HG03460 (cell line): ENCODE results near the gene TAS2R30.

Experiments used
- ATAC-seq: cut with Tn5 transposase; IDR thresholded peaks from one replicate; pipeline ENCODE4 v1.9.1; 2021; ENCODE audit not compliant: unreplicated experiment

TAS2R30 gene, protein sequence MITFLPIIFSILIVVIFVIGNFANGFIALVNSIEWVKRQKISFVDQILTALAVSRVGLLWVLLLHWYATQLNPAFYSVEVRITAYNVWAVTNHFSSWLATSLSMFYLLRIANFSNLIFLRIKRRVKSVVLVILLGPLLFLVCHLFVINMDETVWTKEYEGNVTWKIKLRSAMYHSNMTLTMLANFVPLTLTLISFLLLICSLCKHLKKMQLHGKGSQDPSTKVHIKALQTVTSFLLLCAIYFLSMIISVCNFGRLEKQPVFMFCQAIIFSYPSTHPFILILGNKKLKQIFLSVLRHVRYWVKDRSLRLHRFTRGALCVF

DNA sequence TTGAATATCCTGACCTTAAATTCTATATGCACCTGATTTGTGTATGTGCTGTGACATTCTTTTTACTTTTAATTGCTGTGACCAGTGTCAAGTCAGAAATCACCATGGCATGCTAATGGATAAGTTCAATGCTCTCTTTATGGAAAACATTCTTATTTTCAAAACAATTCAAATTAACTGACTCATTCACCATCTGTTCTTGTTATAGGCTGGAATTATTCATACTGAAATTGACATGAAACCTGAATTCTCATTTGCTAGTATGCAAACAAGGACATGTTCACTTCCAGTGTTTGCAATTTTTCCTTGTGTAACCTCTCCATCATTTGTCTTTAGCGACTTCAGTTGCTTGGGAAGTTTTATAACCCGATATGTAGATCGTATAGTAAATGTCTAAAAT is at the start of gene TAS2R30:
TAS2R30 (minus strand) TSS at position 340 of the 400 bp plus-strand sequence. CDS start 400 bp downstream, outside the sequence.
- ATAC-seq: no peak

GRCh38 chr12:11183011-11183410 is 48.6 kb upstream of the TAS2R30 start:
- no peak for ATAC-seq

DNA sequence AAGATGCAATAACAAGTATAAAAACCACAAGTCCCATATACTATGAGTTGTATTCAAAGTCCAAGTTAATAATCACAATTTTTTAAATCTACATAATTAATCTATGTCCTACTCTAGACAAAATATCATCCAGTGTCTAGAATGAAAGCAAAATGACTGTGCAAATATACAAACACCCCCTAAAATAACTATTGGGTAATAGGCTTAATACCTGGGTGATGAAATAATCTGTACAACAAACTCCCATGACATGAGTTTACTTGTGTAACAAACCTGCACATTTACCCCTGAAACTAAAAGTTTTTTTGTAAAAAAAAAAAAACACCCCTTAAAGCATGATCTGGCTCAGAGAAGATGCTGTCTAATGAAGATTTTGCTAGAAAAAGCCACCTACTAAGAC is 48.1 kb upstream of the TAS2R30 start:
- no peak for ATAC-seq

DNA sequence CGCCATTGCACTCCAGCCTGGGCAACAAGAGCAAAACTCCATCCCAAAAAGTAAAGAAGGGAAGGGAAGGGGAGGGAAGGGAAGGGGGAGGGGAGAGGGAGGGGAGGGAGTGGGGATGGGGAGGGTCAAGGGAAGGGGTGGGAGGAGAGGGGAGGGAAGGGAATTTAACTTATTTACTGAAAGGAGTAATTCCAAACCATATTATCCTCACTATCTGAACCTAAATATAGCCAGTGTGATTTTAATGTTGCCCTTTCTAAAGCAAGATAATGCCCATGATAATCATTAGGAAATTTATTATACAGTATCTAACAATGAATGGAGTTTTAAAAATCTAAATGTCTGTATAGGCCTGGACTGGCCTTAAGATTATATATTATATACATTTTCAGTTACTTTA is 43.8 kb upstream of the TAS2R30 start:
- no peak for ATAC-seq

GRCh38 chr12:11174022-11174421 is 39.6 kb upstream of the TAS2R30 start:
- no peak for ATAC-seq

DNA sequence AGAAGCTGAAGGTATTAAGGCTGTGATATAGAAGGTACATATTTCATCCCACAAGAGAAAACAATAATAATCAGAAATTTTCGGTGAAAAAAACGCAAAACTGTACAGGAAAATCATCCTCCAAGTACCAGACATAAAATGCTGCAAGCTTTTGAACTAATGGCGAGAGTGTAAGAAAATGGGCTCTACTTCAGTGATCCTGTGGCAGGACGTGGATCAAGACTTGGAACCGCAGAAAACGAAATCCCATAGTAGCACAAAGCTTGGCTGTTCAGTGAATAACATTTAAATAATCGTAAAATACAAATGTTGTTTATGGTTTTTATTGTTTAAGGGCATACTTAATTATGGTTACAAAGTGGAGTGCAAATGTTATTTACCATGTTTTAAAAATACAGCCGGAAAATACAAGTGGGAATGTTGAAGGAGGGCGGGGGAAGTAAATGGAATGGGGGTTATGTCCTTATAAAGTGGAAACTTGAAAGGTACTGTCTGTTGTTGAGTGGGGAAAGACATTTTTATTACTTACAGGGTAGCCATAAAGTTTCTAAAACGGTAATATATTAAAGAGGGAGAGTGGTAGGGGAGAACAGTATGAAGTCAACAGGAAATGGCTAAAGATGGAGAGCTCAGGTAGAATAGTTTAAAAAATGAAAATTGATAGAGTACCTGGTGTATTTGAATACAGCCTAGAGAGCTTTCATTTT is 37.7 kb upstream of the TAS2R30 start:
- no peak for ATAC-seq

GRCh38 chr12:11171145-11171968 is 36.9 kb upstream of the TAS2R30 start, which contains the start of gene SMIM10L1:
Gene SMIM10L1, plus strand, starts transcription at chr12:11171194. Its CDS starts 163 bp downstream, at chr12:11171357.
- peak; percentile 95 for ATAC-seq

DNA sequence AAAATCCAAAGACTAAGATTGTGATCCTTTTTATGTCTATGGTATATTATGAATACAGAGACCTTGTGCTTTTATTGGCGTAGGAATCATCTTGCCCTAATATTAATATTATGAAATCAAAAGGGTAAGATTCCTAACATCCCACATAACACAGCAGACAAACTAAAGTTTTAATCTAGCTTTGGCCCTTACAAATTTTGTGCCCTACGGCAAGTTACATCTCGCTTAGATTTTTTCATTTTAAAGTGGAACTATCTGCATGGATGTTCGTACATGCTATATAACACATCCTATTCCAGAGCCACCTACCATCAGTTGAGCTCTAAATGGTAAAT is 36.3 kb upstream of the TAS2R30 start:
- no peak for ATAC-seq

DNA sequence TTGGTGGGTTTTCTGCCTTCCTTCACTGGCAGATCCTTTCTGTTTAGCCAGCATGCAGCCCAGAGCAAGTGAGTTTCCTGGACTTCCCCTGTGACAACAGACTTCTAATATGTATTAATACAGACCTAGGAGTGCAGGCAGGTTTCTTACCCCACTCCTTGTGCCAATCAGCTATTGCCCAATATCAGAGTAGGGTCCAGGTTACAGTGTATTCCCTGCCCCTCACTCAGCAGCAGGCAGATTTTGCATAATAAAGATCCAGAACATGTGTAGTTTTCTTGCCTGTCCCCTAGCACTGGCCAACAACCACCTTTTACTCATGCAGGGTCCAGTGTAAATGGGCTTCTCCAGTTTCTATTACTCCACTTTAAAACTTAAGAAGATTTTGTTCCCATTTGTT is 31.9 kb upstream of the TAS2R30 start:
- ATAC-seq: no peak

DNA sequence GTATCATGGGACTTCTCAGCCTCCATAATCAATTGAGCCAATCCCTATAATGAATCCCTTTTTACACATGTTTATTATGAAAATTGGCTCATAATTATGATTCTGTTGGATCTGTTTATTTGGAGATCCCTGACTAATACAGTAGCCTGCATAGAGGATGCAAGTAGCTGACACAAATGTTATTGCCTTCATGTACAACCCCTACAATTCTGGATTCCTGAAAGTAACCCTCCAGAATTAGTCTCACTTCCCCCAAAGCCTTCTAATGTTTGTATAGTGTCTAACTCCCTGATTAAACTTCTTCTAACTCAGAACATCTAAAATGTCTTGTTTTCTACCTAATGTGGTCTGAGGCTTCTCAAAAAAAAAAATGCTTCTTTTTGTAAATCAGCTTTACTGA is 29.9 kb upstream of the TAS2R30 start:
- ATAC-seq: no peak

DNA sequence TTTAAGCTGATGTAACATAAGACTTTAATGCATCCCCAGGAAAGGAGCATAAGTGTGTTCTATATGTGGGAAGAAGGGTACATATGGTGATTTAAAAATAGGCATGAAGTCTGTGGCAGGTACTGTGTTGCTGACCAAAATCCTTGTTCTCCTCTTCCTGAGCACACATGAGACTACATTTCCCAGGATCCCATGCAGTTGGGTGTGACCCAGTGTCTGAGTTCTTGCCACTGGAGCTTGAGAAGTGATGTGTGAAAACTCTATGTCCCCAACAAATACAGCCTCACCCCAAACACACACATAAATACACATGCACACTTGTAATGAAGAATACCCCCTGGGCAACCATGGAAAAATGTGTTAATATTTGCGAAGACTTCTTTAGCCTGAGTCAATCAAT is 28.1 kb upstream of the TAS2R30 start:
- no peak for ATAC-seq

DNA sequence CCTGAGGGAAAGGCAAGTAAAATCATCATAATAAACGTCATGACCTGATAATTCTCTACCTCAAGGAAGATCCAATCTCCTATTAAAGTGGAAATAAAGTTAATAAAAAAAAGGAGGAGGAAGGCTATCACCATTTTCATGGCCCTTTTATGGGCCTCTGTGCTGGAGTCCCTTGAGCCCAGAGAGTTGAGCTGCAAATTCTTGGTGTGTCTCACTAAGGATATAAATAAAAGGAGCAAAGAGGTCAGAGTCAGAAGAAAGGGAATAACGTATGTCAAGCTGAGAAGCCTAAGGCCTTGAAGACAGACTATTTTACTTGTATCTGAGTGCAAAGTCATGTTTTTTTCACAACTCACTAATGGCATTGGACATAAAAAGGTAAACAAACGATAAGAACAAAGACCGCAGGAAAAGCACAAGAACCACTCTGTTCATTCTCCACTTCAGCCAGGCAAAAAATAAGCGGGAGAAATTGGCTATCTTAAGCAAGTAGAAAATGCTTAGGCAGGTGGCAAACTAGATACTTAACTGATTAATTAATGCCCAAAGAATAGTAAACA is 24.5 kb upstream of the TAS2R30 start:
- ATAC-seq: no peak

DNA sequence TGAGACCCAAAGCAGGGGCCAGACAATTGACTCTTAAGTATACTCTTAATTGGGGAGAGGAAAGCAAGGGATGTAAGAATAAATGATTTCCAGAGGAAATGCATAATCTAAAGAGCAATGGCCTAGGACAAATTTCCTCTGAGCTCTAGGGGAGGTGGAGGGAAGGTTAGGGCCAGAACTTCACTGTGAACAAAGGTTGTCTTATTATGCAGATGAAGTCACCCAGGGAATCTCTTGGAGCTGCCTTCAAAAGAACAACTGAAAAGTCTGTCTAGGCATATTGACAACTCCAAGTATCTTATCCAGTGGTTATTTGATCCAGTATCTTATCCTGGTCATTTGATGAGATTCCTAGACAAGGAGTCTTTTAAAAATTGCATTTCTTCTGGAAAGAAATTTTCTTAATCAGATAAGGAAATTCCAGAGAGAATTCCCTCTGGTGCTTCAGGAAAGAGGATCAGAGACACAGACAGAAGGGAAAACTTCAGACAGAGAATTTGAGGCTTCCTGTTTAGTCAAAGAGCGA is 20.0 kb upstream of the TAS2R30 start:
- ATAC-seq: no peak

DNA sequence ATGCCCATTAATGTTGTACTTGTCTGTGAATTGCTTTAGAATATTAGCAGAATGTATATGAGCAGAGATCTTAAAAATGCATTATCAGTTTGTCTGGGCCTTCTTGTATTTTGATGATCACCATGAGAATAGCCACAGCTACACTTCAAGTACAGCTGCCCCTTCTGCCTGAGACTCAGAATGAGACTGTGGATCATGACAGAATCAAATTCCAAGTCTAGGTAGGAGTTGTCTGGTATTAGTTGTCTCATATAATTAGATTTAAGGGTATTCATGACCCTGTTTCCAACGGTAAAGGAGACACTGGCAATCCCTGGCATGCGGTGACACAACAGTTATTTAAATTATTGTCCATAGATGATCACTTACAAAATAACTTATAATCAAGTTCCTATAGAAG is 18.3 kb upstream of the TAS2R30 start:
- ATAC-seq: no peak

DNA sequence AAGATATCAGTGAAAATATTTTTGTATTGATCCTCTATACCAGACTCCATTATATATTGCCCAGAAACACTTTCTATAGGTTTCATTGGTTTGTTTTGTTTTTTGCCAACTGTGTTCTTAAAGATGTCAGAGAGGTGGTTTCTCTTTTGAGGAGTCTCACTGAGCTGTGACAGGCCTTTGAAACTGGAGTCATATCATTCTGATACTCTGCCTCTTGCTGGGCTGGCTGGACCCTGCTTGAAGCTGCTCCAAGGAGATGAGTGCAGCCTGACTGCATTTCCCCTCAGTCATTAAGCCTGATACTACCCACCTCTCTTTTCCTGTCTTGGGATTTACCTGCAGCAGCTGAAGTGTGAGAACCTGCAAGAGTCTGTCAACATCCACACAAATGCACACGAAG is 16.4 kb upstream of the TAS2R30 start:
- no peak for ATAC-seq

GRCh38 chr12:11147420-11147819 is 13.0 kb upstream of the TAS2R30 start:
- ATAC-seq: no peak

GRCh38 chr12:11144297-11144696 is 9.9 kb upstream of the TAS2R30 start:
- ATAC-seq: no peak

DNA sequence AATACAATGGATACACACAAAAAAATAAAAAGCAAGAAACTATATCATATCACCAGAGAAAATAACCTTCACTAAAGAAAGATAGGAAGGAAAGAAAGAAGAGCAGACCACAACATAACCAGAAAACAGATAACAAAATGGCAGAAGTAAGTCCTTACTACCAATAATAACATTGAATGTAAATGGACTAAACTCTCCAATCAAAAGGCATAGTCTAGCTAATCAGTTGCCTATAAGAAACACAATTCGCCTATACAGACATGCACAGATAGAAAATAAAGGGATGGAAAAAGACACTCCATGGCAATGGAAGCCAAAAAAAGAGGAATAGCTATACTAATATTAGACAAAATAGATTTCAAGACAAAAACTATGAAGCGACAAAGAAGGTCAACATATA is 8.9 kb upstream of the TAS2R30 start:
- ATAC-seq: no peak

GRCh38 chr12:11136075-11136474 is 1.6 kb upstream of the TAS2R30 start:
- ATAC-seq: no peak

- no peak for ATAC-seq
These were observed 628 bp downstream of the TAS2R30 start for GRCh38 chr12:11133816-11134215.

- ATAC-seq: no peak
These were observed 1.3 kb downstream of the TAS2R30 start for GRCh38 chr12:11133162-11133561.
